Stomach smooth muscle (tissue), 2 donors: ENCODE results near the gene ZMYND12.

Experiments used
- H3K27ac ChIP-seq: one replicate; pipeline ENCODE4 v1.7.0; 2013; ENCODE audit warnings: mild to moderate bottlenecking, low read length, inconsistent platforms
- H3K27me3 ChIP-seq, 2 donors: one replicate each; pipeline ENCODE4 v1.7.0; 2013; ENCODE audit warnings: low read length in 2 of 2; ENCODE audit not compliant: insufficient read depth in 2 of 2, control insufficient read depth in 1 of 2
- H3K36me3 ChIP-seq, 2 donors: one replicate each; pipeline ENCODE4 v1.7.0; 2013; ENCODE audit warnings: low read length in 2 of 2; ENCODE audit not compliant: control insufficient read depth in 2 of 2, insufficient read depth in 2 of 2
- H3K4me1 ChIP-seq: one replicate; pipeline ENCODE4 v1.7.0; 2013; ENCODE audit warnings: low read length; ENCODE audit not compliant: control insufficient read depth, insufficient read depth
- H3K4me3 ChIP-seq, 2 donors: one replicate each; pipeline ENCODE4 v1.7.0; 2013; ENCODE audit warnings: low read length in 2 of 2
- H3K9ac ChIP-seq, 2 donors: one replicate each; pipeline ENCODE4 v1.7.0; 2013; ENCODE audit warnings: low read length in 2 of 2, mild to moderate bottlenecking in 1 of 2
- H3K9me3 ChIP-seq, 2 donors: one replicate each; pipeline ENCODE4 v1.7.0; 2013; ENCODE audit warnings: low read length in 2 of 2; ENCODE audit not compliant: control insufficient read depth in 2 of 2
- donor health status: healthy.
- donor health status: Pancreatic carcinoma.

ZMYND12 gene

GRCh38 chr1:42476605-42477004, 20.8 kb upstream of the ZMYND12 start:
- H3K9me3 ChIP-seq: no peaks in the 10 kb centered on the region
- H3K36me3 ChIP-seq: peaks cover 0 to 3% of the 10 kb centered on the region in 2 donors
- H3K4me1 ChIP-seq: no peaks in the 10 kb centered on the region
- no peak overlapping the region for H3K27ac ChIP-seq
- H3K4me3 ChIP-seq: no peak overlapping the region
- H3K9ac ChIP-seq: no peak overlapping the region
- H3K27me3 ChIP-seq: no peaks in the 10 kb centered on the region

GRCh38 chr1:42469727-42470126, 13.9 kb upstream of the ZMYND12 start:
- no peaks in the 10 kb centered on the region for H3K36me3 ChIP-seq

GRCh38 chr1:42466030-42466429, 10.2 kb upstream of the ZMYND12 start:
- peaks cover 0 to 3% of the 10 kb centered on the region in 2 donors for H3K36me3 ChIP-seq
- H3K27me3 ChIP-seq: no peaks in the 10 kb centered on the region
- H3K4me1 ChIP-seq: peaks cover 9% of the 10 kb centered on the region
- H3K4me3 ChIP-seq: no peak overlapping the region
- H3K27ac ChIP-seq: no peak overlapping the region
- H3K9ac ChIP-seq: no peak overlapping the region
- no peaks in the 10 kb centered on the region for H3K9me3 ChIP-seq

More at GRCh38 chr1:42469727-42470126, 13.9 kb upstream of the ZMYND12 start:
- Histone ChIP-seq H3K27me3 (no peaks in the 10 kb centered on the region), H3K4me3 (no peak overlapping the region), H3K9ac (no peak overlapping the region), H3K9me3 (no peaks in the 10 kb centered on the region), H3K27ac (no peak overlapping the region), H3K4me1 (no peaks in the 10 kb centered on the region)

DNA sequence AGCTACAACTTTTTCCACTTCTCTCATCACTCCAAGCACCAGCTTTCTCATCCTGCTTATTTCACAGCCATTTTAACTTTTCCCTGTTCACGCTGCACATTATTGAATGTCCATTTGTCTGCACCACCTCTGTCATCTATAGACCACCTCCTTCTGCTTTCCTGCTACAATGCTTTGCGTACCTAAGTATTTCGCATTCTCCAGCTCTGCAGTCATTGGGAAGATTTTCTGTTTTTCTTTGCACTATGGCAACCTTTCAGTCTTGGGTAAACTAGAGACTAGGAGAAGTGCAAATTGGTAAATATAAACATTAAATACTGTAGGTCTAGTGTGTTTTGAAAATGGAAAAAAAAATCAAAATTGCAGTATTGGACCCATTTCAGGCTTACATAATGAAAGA, 8.1 kb upstream of the ZMYND12 start:
- peak overlapping the region in 1 of 2 donors; percentile 50 for H3K9ac ChIP-seq
- H3K36me3 ChIP-seq: peaks cover 3 to 9% of the 10 kb centered on the region in 2 donors
- H3K9me3 ChIP-seq: no peaks in the 10 kb centered on the region
- peak overlapping the region; percentile 83 to 86 for H3K4me3 ChIP-seq
- H3K27me3 ChIP-seq: no peaks in the 10 kb centered on the region
- peaks cover 9% of the 10 kb centered on the region for H3K4me1 ChIP-seq
- no peak overlapping the region for H3K27ac ChIP-seq

DNA sequence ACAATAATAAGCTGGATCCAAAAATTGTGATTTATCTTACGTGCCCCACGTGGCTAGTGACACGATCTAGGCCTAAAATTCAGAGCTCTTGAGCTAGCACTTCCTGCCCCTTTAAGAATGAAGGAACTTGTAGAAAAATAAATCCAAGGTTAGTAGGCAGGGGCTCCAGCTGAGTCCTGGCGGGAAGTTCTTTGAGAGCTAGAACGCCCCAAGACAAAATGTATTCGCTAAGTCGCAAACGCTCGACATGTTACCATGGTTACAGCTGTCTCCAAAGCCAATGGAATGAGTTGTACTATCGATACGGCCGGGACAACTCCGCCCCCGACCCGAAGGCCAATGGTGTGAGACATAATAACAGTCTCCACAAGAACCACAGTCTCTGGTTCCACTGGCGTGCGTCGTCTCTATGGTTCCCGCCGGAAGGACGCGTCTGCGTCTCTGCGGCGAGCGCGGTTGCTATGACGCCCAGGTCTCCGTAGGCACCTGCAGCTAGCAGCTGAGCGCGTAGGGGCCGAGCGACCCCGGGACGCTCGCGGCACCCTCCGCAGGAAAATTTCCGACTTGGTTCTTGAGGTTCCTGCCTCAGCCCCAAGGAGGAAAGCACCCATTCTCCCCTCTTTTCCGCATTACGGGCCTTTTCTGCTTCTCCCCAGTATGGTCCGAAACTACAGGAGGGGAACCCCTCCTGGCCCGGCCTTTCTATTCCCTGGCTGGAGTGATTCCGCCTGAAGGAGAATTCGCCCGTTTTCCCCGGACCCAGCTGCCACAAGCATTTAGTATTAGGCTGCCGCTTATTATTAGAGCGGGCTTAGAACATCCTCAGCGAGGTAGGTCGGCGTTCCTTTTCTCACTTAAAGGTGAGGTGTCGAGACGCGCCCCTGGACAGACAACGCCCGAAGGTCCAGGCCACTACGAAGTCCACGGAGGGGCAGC, 7.3 kb upstream of the ZMYND12 start, which contains the start of gene CCDC30:
CCDC30 (plus strand) TSS at position 459 of the 936 bp plus-strand sequence. CDS start 17,266 bp downstream, outside the sequence.
- H3K27ac ChIP-seq: peak within 1 kb of the TSS; percentile 26

DNA sequence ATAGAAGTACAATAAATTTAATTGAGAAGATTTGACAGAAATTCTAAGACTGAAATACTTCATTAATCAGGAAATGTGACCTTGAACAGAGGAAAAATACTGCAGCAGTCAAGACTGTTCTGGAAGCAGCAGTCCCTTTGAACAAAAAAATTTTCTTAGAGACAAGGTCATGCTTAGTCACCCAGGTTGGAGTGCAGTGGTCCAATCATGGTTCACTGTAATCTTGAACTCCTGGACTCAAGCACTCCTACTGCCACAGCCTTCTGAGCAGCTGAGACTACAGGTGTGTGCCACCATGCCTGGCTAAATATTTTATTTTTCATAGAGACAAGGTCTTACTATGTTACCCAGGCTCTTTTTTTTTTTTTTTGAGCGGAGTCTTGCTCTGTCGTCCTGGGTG, 5.4 kb upstream of the ZMYND12 start:
- H3K36me3 ChIP-seq: peaks cover 3 to 14% of the 10 kb centered on the region in 2 donors
- no peaks in the 10 kb centered on the region for H3K27me3 ChIP-seq
- H3K27ac ChIP-seq: no peak overlapping the region
- no peak overlapping the region for H3K4me3 ChIP-seq
- H3K4me1 ChIP-seq: peaks cover 19% of the 10 kb centered on the region
- no peaks in the 10 kb centered on the region for H3K9me3 ChIP-seq
- no peak overlapping the region for H3K9ac ChIP-seq

More for the DNA sequence above, 7.3 kb upstream of the ZMYND12 start, which contains the start of gene CCDC30:
- Histone ChIP-seq H3K9ac (peak within 1 kb of the TSS; percentile 43 to 50), H3K4me1 (peaks cover 9% of the 10 kb centered on the region), H3K27me3 (no peaks in the 10 kb centered on the region), H3K9me3 (no peaks in the 10 kb centered on the region), H3K4me3 (peak within 1 kb of the TSS; percentile 83 to 86), H3K36me3 (peaks cover 3 to 13% of the 10 kb centered on the region in 2 donors)

DNA sequence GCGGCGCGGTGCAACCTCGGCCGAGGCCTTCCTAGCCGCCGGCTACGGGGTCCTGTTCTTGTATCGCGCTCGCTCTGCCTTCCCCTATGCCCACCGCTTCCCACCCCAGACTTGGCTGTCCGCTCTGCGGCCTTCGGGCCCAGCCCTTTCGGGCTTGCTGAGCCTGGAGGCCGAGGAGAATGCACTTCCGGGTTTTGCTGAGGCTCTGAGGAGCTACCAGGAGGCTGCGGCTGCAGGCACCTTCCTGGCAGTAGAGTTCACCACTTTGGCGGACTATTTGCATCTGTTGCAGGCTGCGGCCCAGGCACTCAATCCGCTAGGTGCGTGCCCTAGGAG, 900 bp upstream of the ZMYND12 start:
- H3K36me3 ChIP-seq: peaks cover 3 to 14% of the 10 kb centered on the region in 2 donors
- no peaks in the 10 kb centered on the region for H3K27me3 ChIP-seq
- H3K27ac ChIP-seq: peak overlapping the region; percentile 92
- peak overlapping the region; percentile 79 to 94 for H3K4me3 ChIP-seq
- peak overlapping the region; percentile 93 to 94 for H3K9ac ChIP-seq
- H3K4me1 ChIP-seq: peaks cover 16% of the 10 kb centered on the region
- H3K9me3 ChIP-seq: no peaks in the 10 kb centered on the region

DNA sequence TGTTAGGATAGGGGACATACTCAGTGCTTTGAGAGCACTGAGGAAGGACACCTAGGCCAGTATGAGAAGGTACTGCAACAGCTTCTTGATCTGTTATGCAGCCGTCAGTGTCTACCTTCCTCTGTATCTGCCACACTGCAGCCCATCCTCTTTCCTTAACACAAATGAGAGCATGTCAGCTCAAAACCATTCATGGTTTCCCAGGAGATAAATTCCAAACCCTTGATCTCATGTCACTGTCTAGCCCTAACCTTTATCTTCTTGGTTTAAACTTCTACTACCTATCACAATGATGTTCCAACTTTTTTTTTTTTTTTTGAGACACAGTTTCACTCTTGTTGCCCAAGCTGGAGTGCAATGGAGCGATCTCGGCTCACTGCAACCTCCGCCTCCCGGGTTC, 1.4 kb downstream of the ZMYND12 start:
- H3K27ac ChIP-seq: no peak overlapping the region
- no peak overlapping the region for H3K4me3 ChIP-seq
- peaks cover 0 to 6% of the 10 kb centered on the region in 2 donors for H3K36me3 ChIP-seq
- peaks cover 16% of the 10 kb centered on the region for H3K4me1 ChIP-seq
- H3K9ac ChIP-seq: no peak overlapping the region
- H3K9me3 ChIP-seq: no peaks in the 10 kb centered on the region
- H3K27me3 ChIP-seq: no peaks in the 10 kb centered on the region

DNA sequence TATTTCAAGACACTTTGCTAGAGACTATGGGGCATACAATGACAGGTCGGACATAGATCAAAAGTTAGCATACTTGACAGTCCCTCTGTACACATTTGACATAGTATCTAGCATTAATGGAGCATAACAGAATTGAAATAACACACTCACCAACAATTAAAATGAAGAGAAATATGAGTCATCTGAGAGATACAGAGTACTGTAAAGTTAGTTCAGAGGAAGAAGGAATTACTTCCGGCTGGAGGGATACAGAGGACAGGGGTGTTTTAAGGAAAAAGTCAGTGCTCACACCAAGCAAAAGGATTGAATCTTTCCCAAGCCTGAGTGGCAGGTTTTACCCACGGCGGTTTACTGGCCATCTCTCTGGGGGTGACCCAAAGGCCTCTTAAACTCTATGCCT, 2.4 kb downstream of the ZMYND12 start:
- Histone ChIP-seq H3K9ac (no peak overlapping the region), H3K4me1 (peaks cover 16% of the 10 kb centered on the region), H3K9me3 (no peaks in the 10 kb centered on the region), H3K4me3 (no peak overlapping the region), H3K36me3 (peaks cover 0 to 3% of the 10 kb centered on the region in 2 donors), H3K27ac (no peak overlapping the region), H3K27me3 (no peaks in the 10 kb centered on the region)

DNA sequence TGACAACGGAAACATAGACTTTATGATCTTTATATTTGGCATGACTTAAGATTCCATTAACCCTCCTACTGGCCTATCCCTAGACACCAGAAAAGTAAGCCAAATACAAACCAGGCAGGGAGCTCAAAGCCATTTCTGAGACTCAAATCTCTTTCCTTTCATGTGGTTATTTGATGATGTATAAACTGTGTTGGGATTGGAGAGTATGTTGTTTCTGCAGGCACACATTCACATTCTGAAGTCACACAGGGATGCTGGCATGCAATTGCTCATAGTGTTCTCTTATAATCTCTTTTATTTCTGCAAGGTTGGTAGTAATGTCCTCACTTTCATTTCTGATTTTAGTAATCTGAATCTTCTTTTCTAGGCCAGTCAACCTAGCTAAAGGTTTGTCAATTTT, 5.8 kb downstream of the ZMYND12 start:
- Histone ChIP-seq H3K36me3 (no peaks in the 10 kb centered on the region), H3K9ac (no peak overlapping the region), H3K27ac (no peak overlapping the region), H3K9me3 (no peaks in the 10 kb centered on the region), H3K4me1 (no peaks in the 10 kb centered on the region), H3K4me3 (no peak overlapping the region), H3K27me3 (no peaks in the 10 kb centered on the region)

GRCh38 chr1:42449256-42449655, 6.6 kb downstream of the ZMYND12 start:
- Histone ChIP-seq H3K9me3 (no peaks in the 10 kb centered on the region), H3K36me3 (no peaks in the 10 kb centered on the region), H3K27ac (no peak overlapping the region), H3K4me1 (no peaks in the 10 kb centered on the region), H3K27me3 (no peaks in the 10 kb centered on the region), H3K4me3 (no peak overlapping the region), H3K9ac (no peak overlapping the region)
